Activated T-cell treated with anti-CD3 and anti-CD28 coated beads for 1 hour (primary cell): ENCODE data around the gene ADGRG6.

Source experiments
- DNase-seq: peaks from one replicate; pipeline ENCODE4 v3.0.0-alpha.2; 2020; ENCODE audit warnings: low read depth

The ADGRG6 gene

GRCh38 chr6:142291512-142291911, 10.3 kb upstream of the ADGRG6 start:
- DNase-seq, result no peak

- no peak for DNase-seq
Observed at GRCh38 chr6:142292166-142292924, 9.5 kb upstream of the ADGRG6 start.

- DNase-seq, result no peak
Observed at GRCh38 chr6:142293121-142293520, 8.7 kb upstream of the ADGRG6 start.

GRCh38 chr6:142294679-142295078, 7.1 kb upstream of the ADGRG6 start:
- DNase-seq, result no peak

- no peak for DNase-seq
Observed at GRCh38 chr6:142296975-142297604, 4.7 kb upstream of the ADGRG6 start.

- no peak for DNase-seq
Observed at GRCh38 chr6:142297605-142297995, 4.2 kb upstream of the ADGRG6 start.

- no peak for DNase-seq
Observed at GRCh38 chr6:142297996-142298753, 3.6 kb upstream of the ADGRG6 start.

- DNase-seq, result no peak
Observed at GRCh38 chr6:142300302-142300701, 1.5 kb upstream of the ADGRG6 start.

GRCh38 chr6:142300758-142301650, 803 bp upstream of the ADGRG6 start:
- DNase-seq, result no peak

GRCh38 chr6:142302421-142303175, 791 bp downstream of the ADGRG6 start:
- no peak for DNase-seq

GRCh38 chr6:142303176-142303533, 1.3 kb downstream of the ADGRG6 start:
- DNase-seq, result no peak

GRCh38 chr6:142304241-142304640, 2.4 kb downstream of the ADGRG6 start:
- no peak for DNase-seq

- DNase-seq, result no peak
Observed at GRCh38 chr6:142306736-142307135, 4.9 kb downstream of the ADGRG6 start.

- DNase-seq, result no peak
Observed at GRCh38 chr6:142307963-142308748, 6.3 kb downstream of the ADGRG6 start.

GRCh38 chr6:142309426-142309825, 7.6 kb downstream of the ADGRG6 start:
- no peak for DNase-seq

GRCh38 chr6:142313284-142313683, 11.5 kb downstream of the ADGRG6 start:
- DNase-seq, result no peak

- DNase-seq, result no peak
Observed at GRCh38 chr6:142316791-142317368, 15.1 kb downstream of the ADGRG6 start.

GRCh38 chr6:142318714-142319113, 16.9 kb downstream of the ADGRG6 start:
- no peak for DNase-seq

GRCh38 chr6:142320366-142320765, 18.6 kb downstream of the ADGRG6 start:
- no peak for DNase-seq

- no peak for DNase-seq
Observed at GRCh38 chr6:142321451-142321850, 19.6 kb downstream of the ADGRG6 start.
